Epidermal melanocyte (primary cell): ENCODE measurements around the gene ZIC5.

Source experiments
- DNase-seq: peaks from one replicate; pipeline ENCODE4 v3.0.0; 2011; ENCODE audit warnings: low spot score; ENCODE audit not compliant: insufficient read length

ZIC5 gene

GRCh38 chr13:99976575-99976974, 5.0 kb upstream of the ZIC5 start:
- DNase-seq = no peak

DNA sequence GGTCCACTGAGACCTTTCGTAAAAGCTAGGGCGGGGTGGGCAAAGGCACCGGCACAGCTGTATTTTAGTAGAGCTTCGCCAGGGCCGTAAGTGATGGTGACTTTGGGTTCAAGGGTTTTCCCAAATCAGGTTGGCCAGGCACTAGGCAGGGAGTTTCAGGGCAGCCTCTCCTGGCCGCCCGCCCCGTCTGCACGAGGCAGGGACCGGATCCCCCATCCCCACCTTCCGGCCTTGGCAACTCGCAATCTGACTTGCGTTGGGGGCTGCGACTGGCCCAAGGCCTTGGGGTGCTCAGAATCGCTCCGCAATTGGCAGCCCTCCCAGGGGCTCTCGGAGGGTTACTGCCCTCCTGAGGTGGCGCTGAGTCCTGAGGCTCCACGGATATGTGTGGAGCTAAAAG, 4.1 kb upstream of the ZIC5 start:
- no peak for DNase-seq

- no peak for DNase-seq
These were observed 3.5 kb upstream of the ZIC5 start for GRCh38 chr13:99974939-99975561.

DNA sequence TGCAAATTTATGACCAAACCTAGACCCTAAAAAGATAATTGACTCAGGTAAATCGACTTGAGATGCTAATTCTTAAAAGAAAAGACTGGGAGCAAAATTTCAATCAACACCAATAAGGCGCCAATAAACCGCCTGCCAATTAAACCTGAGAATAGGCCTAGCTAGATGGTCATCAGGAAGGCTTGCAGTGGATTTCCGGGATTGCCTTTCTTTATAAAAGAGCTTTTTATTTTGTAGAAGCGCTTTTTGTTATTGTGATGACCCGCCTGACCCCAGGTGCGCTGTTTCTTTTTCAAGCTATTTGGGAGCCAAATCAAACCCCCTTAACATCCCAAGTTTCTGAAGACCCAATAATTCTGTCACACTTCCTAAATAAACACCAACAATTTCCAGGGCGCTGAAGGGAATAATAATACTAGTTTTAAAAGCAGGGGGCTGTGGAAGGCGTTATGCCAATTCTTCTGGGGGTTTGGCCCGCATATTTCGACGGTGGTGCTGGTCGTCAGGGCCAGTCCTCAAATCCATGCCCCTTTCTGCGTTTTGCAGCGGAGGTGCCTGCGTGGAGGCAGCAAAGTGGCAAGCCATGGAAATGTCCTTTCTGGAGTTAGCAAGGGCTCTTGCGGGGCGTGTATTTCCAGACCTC, 2.9 kb upstream of the ZIC5 start:
- no peak for DNase-seq

GRCh38 chr13:99973808-99974185, 2.2 kb upstream of the ZIC5 start:
- DNase-seq = no peak

DNA sequence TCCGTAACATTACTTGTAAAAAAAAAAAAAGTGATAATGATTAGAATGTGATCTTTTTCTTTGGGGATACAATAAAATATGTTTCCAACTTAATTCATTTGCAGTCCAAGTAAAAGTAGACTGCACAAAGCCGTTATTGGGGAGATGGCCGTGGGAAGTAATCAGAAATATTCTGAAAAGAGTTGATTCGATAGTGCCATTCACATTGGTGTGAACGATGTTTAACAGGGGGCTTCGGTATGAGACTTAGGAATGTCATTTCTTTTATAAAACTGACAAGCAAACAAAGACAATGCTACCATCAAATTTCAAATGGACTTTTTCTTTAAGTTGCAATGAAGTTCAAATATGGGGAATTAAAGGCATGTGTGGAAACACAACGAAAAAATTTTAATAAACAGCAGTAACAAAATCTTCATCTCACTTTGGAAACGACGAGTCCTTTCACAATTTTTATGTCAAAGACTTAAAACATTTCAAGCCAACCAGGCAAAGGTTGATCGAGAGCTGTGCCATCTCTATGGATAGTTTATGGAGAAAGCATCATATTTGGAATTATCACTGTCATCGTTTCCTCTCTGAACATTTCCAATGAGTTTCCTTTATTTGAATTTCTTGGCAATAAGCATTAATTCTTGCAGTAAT, 1.7 kb upstream of the ZIC5 start:
- no peak for DNase-seq

DNA sequence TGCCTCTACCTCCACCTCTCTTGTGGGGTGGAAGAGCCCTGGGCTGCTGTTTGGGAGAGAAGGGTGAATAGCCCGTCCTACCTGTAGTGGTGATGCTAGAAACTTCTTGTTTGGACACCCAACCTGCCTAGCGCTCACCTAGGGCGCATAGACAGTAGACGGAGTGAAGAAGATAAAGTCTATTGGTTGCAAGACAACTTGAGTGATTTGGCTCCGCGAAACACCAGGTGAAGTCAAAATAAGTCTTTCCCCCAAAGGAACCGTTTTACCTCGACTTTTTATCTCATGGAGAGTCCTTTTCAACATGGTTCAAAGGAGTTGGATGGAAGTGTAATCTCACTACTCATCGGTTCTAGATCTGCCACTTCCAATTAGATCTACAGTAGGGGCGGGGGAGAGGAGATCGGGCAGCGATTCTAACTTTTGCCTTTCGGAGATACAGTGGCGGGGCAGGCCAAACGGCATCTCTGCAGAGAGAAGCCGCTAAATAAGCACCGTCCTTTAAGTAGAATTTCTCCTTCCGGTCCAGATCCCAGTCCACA, 694 bp upstream of the ZIC5 start:
- DNase-seq = no peak

DNA sequence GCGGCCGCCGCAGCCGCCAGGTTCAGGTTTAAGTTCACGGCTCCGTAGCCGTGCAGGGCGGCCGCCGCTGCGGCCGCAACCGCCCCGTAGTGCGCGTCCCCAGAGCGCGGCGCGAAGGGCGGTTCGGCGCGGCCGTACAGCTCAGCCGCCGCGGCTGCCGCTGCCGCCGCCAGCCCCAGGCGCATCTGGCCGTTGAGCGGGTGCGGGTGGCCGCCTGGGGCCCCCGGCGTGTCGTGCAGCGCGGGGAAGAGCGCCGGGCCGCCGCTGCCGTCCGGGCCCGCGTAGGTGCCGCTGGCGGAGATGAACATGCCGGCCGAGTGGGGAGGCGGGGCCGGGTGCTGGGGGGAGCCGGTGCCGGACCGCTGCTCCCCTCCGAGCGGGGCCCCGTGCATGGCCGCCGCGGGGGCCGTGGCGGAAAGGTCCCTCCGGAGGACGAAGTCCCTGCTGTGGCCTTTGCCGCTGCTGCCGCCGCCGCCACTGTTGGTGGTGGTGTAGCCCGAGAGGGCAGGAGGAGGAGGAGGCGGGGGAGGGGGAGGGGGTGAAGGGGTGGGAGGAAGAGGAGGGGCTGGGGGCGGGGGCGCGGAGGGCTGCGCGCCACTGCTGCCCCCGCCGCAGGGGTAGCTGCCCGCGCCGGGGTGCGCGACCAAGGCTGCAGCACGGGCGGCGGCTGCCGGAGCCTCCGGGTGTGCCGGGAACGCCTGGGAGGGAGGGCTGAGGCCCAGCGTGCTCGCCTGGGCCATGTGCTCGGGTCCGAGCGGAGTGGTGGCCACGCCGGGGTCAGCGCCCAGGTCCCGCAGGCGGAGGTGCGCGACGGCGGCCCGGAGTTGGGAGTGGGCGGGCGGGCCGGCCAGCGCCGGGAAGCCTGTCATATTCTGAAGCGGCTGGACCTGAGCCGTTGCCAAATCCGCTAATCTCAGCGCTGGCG, 654 bp downstream of the ZIC5 start:
- DNase-seq = no peak

GRCh38 chr13:99969919-99970650, 1.5 kb downstream of the ZIC5 start:
- DNase-seq = peak; percentile 13

DNA sequence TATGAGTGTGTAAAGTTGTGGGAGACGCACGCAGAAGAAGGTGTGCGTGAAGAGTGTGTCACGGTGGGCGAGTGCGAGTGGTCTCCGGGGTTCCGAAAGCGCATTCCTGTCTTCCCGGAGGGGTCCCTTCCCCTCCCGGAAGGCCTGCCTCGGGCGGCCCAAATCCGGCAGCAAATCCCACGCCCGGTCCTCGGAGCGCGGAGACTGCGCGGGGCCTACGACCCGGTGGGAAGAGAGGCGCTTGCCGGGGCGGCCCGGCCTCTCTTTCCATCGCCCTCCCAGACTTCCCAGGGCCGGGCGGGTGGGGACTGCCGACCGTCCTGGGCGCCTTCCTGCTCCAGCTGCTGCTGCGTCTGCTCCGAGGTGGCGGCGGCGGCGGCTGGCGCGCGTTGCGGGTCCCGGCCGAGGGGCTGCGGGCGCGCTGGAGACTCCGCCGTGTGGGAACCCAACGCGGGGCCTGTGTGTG, 2.1 kb downstream of the ZIC5 start:
- peak; percentile 6 for DNase-seq

GRCh38 chr13:99968521-99969452, 2.8 kb downstream of the ZIC5 start:
- peak; percentile 4 for DNase-seq

DNA sequence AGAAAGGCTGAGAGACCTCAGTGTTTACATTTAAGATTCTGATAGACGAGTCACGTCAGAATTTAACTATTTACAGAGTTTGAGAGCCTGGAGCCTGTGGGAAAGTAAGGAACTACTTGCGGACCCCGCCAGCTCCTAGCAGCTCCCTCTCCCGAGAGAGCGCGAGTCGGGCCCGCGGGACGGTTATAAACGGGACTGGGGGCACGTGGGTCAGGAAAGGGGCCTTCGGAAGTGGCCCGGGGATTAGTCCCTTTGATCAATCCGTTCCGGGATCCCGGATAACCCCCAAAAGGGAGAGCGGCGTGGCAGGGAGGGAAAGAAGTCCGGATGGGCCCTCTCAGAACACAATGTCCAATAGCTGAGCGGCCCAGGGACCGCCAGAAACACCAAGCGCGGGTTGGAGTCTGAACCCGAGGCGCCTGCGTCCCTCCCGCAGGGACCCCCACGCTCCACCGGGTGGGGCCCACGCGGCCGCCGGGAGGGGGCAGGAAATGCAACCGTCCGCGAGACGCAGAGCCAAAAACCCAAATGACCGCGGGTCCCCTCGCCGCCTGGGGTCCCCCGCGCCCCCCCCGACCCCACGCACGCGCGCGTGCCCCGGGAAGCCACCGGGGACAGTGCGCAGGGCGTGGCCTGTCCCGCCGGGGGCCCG, 3.6 kb downstream of the ZIC5 start:
- no peak for DNase-seq

DNA sequence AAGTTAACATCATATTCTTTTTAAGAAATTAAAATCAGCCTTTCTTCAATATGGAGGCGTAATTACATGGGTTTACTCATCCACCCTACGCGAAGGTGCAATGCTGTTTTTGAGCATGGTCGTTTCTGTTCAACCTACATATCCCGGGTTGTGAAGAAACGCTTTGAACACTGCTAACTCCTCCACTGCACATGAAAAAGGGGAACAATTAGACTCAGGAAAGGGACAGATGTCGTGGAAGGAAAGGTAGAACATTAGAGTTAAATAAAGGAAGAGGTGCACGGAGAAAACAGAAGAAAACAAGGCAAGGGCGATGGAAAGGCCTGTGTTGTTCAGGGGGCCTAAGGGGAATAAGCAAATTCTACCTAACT, 4.1 kb downstream of the ZIC5 start:
- no peak for DNase-seq

DNA sequence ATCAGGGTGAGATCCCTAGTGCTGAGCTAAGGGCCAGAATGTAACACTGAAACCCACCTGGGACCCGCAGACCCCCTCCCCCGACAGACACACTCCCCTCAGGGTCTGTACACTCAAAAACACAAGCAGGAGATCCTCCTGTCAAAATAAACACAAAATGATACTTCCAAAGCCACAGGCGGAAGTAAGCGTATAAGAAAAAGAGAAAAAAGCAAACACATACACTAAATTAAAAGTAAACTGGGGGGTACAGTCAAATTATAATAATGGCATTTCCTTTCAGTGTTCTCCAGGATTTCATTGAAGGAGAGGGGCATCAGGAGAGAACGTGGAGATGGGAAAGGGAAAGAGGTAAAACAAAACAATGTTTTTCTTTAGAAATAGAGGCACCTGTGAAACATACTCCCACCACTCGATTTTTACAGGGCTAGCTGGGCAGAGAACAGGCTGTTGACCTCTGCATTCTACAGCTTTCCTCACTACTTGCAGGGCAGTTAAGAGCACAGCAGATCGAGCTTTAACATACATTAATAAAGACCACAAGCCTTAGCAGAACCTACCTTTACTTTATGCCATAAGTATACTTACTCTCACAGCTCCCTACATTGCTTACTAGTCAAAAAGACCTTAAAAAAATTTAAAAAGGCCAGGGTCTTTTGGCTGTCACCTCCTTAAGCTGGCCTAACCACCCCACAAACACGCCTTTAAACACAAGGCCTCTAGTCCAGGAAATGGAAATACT, 5.3 kb downstream of the ZIC5 start:
- DNase-seq = no peak

DNA sequence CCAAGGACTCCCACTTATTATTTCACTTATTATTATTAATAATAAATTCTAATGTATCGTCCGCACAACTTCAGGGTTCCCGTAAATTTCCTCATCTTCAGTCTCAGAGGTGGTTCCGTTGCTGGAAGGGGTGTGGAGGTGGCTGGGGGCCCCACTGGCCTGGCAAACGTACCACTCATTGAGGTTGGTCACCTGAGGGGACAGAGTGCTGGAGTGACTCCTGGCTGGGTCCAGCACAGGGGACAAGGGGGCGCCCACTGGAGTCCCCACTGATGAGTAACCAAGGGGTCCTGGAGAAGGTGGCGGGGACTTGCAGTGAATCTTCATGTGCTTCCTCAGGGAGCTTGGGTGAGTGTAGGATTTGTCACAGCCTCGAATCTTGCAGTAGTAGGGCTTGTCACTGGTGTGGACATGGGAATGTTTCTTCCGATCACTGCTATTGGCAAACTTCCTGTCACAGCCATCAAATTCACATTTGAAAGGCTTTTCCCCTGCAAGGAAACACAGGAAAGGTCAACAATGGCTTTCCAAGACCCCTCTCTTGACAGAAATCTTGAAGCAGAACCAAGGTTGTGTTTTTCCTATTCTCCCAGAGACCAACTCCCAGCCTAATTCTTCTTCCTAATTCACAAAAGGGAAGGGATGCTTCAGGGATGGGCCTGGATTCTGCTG, 6.1 kb downstream of the ZIC5 start:
- DNase-seq = no peak

- peak; percentile 5 for DNase-seq
These were observed 7.7 kb downstream of the ZIC5 start for GRCh38 chr13:99963816-99964339.

DNA sequence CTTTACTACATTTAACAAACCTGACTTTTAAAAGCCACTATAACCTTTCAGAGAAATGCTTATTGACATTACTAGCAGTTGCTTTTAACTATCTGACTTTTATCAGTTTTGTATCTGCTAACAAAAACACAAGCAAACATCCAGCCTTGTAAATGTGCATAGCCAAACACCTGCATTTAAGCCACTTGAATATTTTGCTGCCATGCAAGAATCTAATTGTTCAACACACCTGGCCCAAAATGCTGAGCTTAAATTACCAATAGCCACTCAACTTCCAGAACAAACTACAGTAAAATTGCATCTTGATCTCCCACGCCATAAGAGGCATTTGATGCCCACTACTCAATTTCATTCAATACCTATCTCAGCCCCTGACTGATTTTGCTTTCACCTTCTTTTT, 9.3 kb downstream of the ZIC5 start:
- no peak for DNase-seq

DNA sequence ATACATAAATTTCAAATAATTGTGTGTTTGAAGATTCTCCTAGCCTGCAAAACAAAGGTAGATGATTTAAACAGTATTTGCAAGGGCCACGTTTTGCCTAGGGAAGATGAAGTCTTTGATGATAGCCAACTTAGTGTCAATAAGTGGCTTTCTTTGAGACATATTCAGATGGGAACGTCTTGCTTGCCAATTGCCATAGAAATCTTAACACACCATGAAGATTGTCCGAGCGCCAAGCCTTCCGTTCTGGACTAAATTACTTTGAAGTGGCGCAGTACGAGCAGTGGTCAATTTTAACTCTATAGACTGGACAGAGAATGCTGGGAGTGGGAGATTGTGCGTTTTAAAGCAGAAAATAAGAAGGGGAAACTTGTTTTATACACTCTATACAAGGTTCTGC, 9.9 kb downstream of the ZIC5 start:
- no peak for DNase-seq
